ENCODE results near the gene CAMK1D. TPM values are rescaled to one million over a fixed set of nuclear protein-coding genes. Genes with fewer than 3 reads are reported as not detected.
"Not testable (repeated sequence)": the region's sequence is repeated elsewhere in the genome, so short reads cannot be mapped to it uniquely, and the experiment has no call there.

Gene CAMK1D
- total RNA-seq, 1 donor from 2014 or later = 7.4 TPM

- H3K27ac Mint-ChIP-seq = no peak overlapping the region
- H3K27me3 Mint-ChIP-seq (ENCODE audit: insufficient read depth) = peaks cover 6% of the 10 kb centered on the region
- no peaks in the 10 kb centered on the region for H3K4me1 Mint-ChIP-seq (ENCODE audit: low read depth)
- intact Hi-C loops (cut with micrococcal nuclease) = no loop called here
- DNase-seq (ENCODE audit: low spot score) = no peak
- H3K4me3 Mint-ChIP-seq = no peak overlapping the region
- H3K36me3 Mint-ChIP-seq (ENCODE audit: low read depth) = no peaks in the 10 kb centered on the region
- no peaks in the 10 kb centered on the region for H3K9me3 Mint-ChIP-seq
Observed at GRCh38 chr10:12844811-12845483, 495.6 kb downstream of the CAMK1D start.

GRCh38 chr10:12846718-12847117 lies 497.4 kb downstream of the CAMK1D start:
- H3K27ac Mint-ChIP-seq = no peak overlapping the region
- H3K36me3 Mint-ChIP-seq (ENCODE audit: low read depth) = no peaks in the 10 kb centered on the region
- intact Hi-C loops (cut with micrococcal nuclease) = no loop called here
- H3K4me1 Mint-ChIP-seq (ENCODE audit: low read depth) = no peaks in the 10 kb centered on the region
- H3K9me3 Mint-ChIP-seq = no peaks in the 10 kb centered on the region
- DNase-seq (ENCODE audit: low spot score) = no peak
- H3K27me3 Mint-ChIP-seq (ENCODE audit: insufficient read depth) = peaks cover 6% of the 10 kb centered on the region
- no peak overlapping the region for H3K4me3 Mint-ChIP-seq

GRCh38 chr10:12847361-12847975 lies 498.1 kb downstream of the CAMK1D start:
- H3K27me3 Mint-ChIP-seq (ENCODE audit: insufficient read depth) = peaks cover 6% of the 10 kb centered on the region
- intact Hi-C loops (cut with micrococcal nuclease) = no loop called here
- no peaks in the 10 kb centered on the region for H3K4me1 Mint-ChIP-seq (ENCODE audit: low read depth)
- H3K36me3 Mint-ChIP-seq (ENCODE audit: low read depth) = no peaks in the 10 kb centered on the region
- no peaks in the 10 kb centered on the region for H3K9me3 Mint-ChIP-seq
- H3K27ac Mint-ChIP-seq = no peak overlapping the region
- H3K4me3 Mint-ChIP-seq = no peak overlapping the region
- no peak for DNase-seq (ENCODE audit: low spot score)

GRCh38 chr10:12848439-12849173 lies 499.3 kb downstream of the CAMK1D start:
- Mint-ChIP-seq H3K27me3 (ENCODE audit: insufficient read depth) (peaks cover 6% of the 10 kb centered on the region), H3K4me1 (ENCODE audit: low read depth) (no peaks in the 10 kb centered on the region), H3K9me3 (no peaks in the 10 kb centered on the region), H3K36me3 (ENCODE audit: low read depth) (no peaks in the 10 kb centered on the region), H3K4me3 (no peak overlapping the region), H3K27ac (no peak overlapping the region)
- no peak for DNase-seq (ENCODE audit: low spot score)
- intact Hi-C loops (cut with micrococcal nuclease) = no loop called here

- no peaks in the 10 kb centered on the region for H3K9me3 Mint-ChIP-seq
- intact Hi-C loops (cut with micrococcal nuclease) = no loop called here
- no peak for DNase-seq (ENCODE audit: low spot score)
- peaks cover 6% of the 10 kb centered on the region for H3K27me3 Mint-ChIP-seq (ENCODE audit: insufficient read depth)
- H3K36me3 Mint-ChIP-seq (ENCODE audit: low read depth) = no peaks in the 10 kb centered on the region
- no peak overlapping the region for H3K4me3 Mint-ChIP-seq
- H3K4me1 Mint-ChIP-seq (ENCODE audit: low read depth) = no peaks in the 10 kb centered on the region
- no peak overlapping the region for H3K27ac Mint-ChIP-seq
Observed at GRCh38 chr10:12849319-12850181, 500.2 kb downstream of the CAMK1D start.

GRCh38 chr10:12852687-12853086 lies 503.3 kb downstream of the CAMK1D start:
- Mint-ChIP-seq H3K4me1 (ENCODE audit: low read depth) (no peaks in the 10 kb centered on the region), H3K9me3 (no peaks in the 10 kb centered on the region), H3K36me3 (ENCODE audit: low read depth) (no peaks in the 10 kb centered on the region), H3K27ac (no peak overlapping the region), H3K27me3 (ENCODE audit: insufficient read depth) (peaks cover 3% of the 10 kb centered on the region), H3K4me3 (no peak overlapping the region)
- intact Hi-C loops (cut with micrococcal nuclease) = no loop called here
- no peak for DNase-seq (ENCODE audit: low spot score)

GRCh38 chr10:12854988-12855387 lies 505.6 kb downstream of the CAMK1D start:
- intact Hi-C loops (cut with micrococcal nuclease) = no loop called here
- Mint-ChIP-seq H3K4me3 (no peak overlapping the region), H3K27me3 (ENCODE audit: insufficient read depth) (peaks cover 12% of the 10 kb centered on the region), H3K4me1 (ENCODE audit: low read depth) (no peaks in the 10 kb centered on the region), H3K9me3 (no peaks in the 10 kb centered on the region), H3K27ac (no peak overlapping the region), H3K36me3 (ENCODE audit: low read depth) (no peaks in the 10 kb centered on the region)
- DNase-seq (ENCODE audit: low spot score) = no peak

GRCh38 chr10:12862459-12862858 lies 513.1 kb downstream of the CAMK1D start:
- Mint-ChIP-seq H3K27ac (no peak overlapping the region), H3K36me3 (ENCODE audit: low read depth) (no peaks in the 10 kb centered on the region), H3K4me1 (ENCODE audit: low read depth) (no peaks in the 10 kb centered on the region), H3K9me3 (no peaks in the 10 kb centered on the region), H3K4me3 (no peak overlapping the region), H3K27me3 (ENCODE audit: insufficient read depth) (peaks cover 13% of the 10 kb centered on the region)
- no peak for DNase-seq (ENCODE audit: low spot score)
- intact Hi-C loops (cut with micrococcal nuclease) = no loop called here

GRCh38 chr10:12865515-12865914 lies 516.2 kb downstream of the CAMK1D start:
- DNase-seq (ENCODE audit: low spot score); H3K9me3 Mint-ChIP-seq; H3K4me1 Mint-ChIP-seq (ENCODE audit: low read depth); H3K27ac Mint-ChIP-seq; H3K4me3 Mint-ChIP-seq; H3K36me3 Mint-ChIP-seq (ENCODE audit: low read depth); intact Hi-C loops (cut with micrococcal nuclease); H3K27me3 Mint-ChIP-seq (ENCODE audit: insufficient read depth): not testable (repeated sequence)

GRCh38 chr10:12868229-12868628 lies 518.9 kb downstream of the CAMK1D start:
- Mint-ChIP-seq H3K36me3 (ENCODE audit: low read depth) (no peaks in the 10 kb centered on the region), H3K9me3 (no peaks in the 10 kb centered on the region), H3K27ac (no peak overlapping the region), H3K27me3 (ENCODE audit: insufficient read depth) (peaks cover 2% of the 10 kb centered on the region), H3K4me1 (ENCODE audit: low read depth) (no peaks in the 10 kb centered on the region), H3K4me3 (no peak overlapping the region)
- no peak for DNase-seq (ENCODE audit: low spot score)
- intact Hi-C loops (cut with micrococcal nuclease) = no loop called here

- Mint-ChIP-seq H3K27ac (no peak overlapping the region), H3K4me1 (ENCODE audit: low read depth) (no peaks in the 10 kb centered on the region), H3K27me3 (ENCODE audit: insufficient read depth) (peaks cover 2% of the 10 kb centered on the region), H3K36me3 (ENCODE audit: low read depth) (no peaks in the 10 kb centered on the region), H3K9me3 (no peaks in the 10 kb centered on the region), H3K4me3 (no peak overlapping the region)
- intact Hi-C loops (cut with micrococcal nuclease) = no loop called here
- DNase-seq (ENCODE audit: low spot score) = no peak
Observed at GRCh38 chr10:12869427-12869826, 520.1 kb downstream of the CAMK1D start.

- H3K4me3 Mint-ChIP-seq = no peak overlapping the region
Observed at GRCh38 chr10:12872577-12872976, 523.2 kb downstream of the CAMK1D start.

More at GRCh38 chr10:12872577-12872976, 523.2 kb downstream of the CAMK1D start:
- Mint-ChIP-seq H3K27me3 (ENCODE audit: insufficient read depth) (no peaks in the 10 kb centered on the region), H3K36me3 (ENCODE audit: low read depth) (no peaks in the 10 kb centered on the region), H3K4me1 (ENCODE audit: low read depth) (no peaks in the 10 kb centered on the region), H3K9me3 (no peaks in the 10 kb centered on the region), H3K27ac (no peak overlapping the region)
- intact Hi-C loops (cut with micrococcal nuclease) = no loop called here
- no peak for DNase-seq (ENCODE audit: low spot score)

Data from activated T-helper 1 cell treated with anti-CD3 and anti-CD28 coated beads, Interleukin-12 subunit alpha, Interleukin-12 subunit beta, Interleukin-2, Interleukin-4 antibody, amounts not matched to agents 30 ng/mL and 10 ng/mL and 1 ng/mL, durations not matched to agents 14 hours and 24 hours and 36 hours (primary cell).